Body of pancreas (tissue), 4 donors: ENCODE results near the gene CEP135.

Experiments
- CTCF ChIP-seq, 7 experiments: fragments of 450-650 bp in 4 of 7; fragments of 200-600 bp in 3 of 7; sonication (generic) in 3 of 7; IDR thresholded peaks; one replicate each; pipeline ENCODE4 v1.5.1; 2016 to 2019; ENCODE audit warnings: antibody characterized with exemption in 7 of 7
- POLR2A ChIP-seq, 3 donors: fragments of 450-650 bp; IDR thresholded peaks; one replicate each; pipeline ENCODE4 v1.6.1; 2016; ENCODE audit warnings: antibody characterized with exemption in 3 of 3, mild to moderate bottlenecking in 2 of 3

GRCh38 chr4:55907469-55907868 is 41.3 kb upstream of the CEP135 start:
- TF ChIP-seq POLR2A (IDR thresholded peaks at IDR 0.05) (no peak), CTCF (IDR thresholded peaks at IDR 0.05) (no peak)
